Measurements from ENCODE around the gene PTGER4.
A peak's percentile ranks its signal among the peaks of the same experiment; 100 is the strongest.

Gene PTGER4

DNA sequence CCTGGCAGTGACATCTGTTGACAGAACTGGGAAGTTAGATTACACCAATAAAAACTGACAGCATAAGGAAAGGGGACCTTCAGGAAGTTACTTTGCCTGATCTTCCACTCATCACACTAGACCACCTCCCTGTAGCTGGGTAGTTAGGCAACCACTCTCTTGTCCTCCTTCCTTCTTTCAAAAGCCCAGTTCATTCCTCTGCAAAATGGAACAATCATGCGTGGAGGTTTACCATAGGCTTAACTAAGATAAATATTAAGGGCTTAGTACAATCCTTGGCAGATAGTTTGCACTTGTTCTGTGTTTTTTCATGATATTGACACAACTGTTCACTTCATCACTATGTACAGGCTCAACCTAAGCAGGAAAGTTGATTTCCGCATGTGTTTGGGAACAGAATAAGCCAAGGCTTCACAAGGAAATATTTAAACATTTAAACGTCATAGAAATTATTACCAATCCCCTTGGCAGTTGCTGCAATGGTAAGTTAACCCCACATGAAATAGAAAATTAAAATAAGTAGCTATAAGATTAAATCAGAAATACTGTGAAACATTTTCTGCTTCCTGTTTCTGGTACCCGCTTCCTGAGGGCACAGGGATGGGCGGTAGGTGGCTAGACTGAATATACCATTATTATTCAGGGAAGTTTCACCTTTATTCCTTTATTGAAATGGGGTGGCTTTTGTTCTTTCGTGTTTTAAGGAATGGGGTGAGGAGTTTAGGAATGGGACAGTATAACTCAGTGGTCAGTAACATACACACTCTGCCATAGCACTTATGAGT, 9.9 kb upstream of the PTGER4 start:
- no peak for DNase-seq (ENCODE audit: low spot score)

DNA sequence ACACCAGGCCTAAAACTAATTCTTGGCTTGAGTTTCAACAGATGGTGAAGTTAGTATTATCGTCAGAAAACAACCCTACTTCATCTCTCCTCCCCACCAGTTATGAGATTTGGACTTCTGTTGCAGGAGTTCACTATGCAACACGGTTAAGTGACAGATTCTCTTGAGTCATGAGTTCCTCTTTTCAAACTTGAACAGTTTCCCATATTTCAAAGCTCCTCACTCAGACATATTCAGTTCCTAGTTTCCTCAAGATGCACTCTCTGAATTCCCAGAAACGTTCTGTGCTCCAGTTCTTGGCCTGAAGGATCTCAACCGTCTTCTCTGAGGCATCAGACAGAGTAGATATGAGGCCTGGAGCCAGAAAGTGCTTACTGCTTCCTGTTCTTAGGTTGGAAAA, 7.3 kb upstream of the PTGER4 start:
- no peak for DNase-seq (ENCODE audit: low spot score)

DNA sequence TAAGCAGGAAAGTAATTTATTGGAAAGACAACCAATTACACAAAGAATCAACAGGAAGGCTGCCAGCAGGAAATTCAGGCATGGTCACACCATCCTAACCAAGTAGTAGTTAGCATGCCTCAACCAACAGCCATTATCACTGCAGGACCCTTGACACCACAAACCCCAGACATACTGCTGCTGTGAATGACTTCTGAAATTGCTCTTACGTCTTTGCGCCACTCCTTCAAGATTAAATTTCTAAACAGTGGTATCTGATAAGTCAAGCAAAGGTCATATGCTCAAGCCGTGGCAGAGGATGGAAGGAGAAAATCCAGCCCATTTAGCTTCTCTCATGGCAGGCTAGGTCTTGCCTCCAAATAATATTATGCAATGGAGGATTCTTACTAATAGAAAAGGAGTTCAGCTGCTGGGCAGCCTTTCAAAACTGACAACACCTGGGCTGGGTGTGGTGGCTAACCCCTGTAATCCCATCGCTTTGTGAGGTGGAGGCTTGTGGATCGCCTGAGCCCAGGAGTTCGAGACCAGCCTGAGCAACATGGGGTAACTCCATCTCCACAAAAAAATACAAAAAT, 5.0 kb upstream of the PTGER4 start:
- no peak for DNase-seq (ENCODE audit: low spot score)

DNA sequence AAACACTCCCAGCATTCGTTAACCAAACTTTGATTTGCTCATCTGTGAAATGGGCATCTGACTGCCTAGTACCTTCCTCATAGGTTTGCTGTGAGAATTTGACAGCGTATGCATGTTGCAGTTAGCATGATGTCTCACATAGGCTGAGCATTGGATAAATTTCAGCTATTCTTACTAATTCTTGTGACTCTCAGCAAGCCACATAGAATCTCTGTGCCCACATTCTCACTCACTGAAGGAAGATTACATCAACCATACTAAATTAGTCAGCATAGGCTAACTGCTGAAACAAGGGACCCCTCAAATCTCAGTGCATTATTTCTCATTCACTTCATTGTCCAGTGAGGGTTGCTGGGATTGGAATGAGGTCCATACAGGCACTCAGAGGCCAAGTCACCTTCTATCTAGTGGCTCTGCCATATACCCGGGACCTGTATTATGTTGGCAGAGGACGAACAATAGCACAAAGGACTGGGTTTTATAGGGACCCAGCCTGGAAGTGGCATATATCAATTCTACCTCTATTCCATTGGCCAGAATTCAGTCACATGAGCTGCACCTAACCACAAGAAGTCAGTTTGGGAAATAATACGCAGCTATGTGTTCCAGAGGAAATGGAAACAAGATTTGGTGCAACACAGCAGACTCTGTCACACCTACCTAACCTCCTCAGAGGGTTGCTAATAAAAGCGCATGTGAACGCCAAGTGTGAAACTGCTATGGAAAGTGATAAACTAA, 4.2 kb upstream of the PTGER4 start:
- no peak for DNase-seq (ENCODE audit: low spot score)

DNA sequence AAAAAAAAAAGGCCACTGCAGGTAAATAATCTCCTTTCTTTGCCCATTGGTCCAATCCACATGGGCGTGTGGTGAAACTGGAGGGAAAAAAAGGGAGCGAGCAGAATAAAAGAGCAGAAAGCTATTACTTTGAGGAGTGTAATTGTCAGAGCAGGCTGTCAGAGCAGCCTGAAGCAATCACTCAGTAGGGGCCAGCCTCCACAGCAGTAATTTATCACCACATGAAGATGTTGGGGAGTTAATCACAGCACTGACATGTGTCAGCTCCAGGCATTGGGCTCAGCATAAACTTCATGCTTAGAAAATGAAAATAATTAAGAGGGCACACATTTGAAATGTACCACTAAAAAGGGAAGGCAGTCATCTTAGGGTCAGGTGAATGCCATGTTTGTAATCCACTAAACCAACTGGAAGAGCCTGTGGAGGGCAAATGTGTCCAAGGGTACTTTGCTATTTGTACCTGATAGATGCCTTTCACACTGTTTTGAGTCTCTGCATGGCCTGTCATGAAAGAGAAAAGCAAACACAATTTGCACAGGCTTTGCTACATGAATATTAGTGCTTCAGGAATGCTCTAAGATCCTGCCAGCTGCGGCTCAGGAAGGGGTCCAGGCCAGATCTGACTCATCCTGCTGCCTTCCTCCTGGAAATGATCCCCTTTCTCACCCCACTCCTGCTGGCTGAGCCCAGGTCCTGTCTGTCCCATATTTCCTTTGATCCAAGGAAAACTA, 2.9 kb upstream of the PTGER4 start:
- peak; percentile 63 for DNase-seq (ENCODE audit: low spot score)

DNA sequence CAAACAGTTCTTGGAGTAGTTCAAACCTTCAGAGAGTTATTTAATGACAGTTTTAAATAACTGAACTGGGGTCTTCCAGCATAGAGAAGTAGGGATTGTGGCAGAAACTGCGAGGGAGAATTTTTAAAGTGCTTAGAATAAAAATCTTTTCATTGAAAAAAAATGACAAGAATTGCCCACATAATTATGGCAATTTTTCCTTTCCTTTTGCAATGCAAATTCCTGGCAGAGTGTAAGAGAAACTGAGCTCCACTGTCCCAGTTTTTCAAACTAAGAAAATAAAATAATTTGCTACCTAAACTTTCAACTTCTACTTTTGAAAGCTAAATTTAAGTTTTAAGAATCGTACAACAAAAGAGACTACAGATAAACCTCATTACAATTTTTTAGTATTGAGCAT, 2.3 kb upstream of the PTGER4 start:
- no peak for DNase-seq (ENCODE audit: low spot score)

DNA sequence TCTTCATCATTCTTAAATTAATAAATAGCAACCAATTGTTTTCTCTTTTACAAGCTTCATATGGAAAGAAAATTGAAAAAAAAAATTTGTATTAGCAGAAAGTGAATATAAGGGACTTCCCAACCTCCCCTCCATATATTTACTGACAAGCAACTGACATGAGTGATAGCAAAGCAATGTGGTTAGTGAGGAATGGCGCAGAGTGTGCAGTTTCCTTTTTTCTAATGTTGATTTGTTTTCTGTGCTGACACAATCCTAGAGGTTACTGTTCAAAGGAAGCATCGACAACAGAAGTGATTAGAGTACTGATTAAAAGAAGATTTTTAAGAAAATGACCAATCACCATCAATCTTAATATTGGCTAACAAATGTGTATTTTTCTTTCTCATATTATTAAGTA, 1.7 kb upstream of the PTGER4 start:
- DNase-seq (ENCODE audit: low spot score), result no peak

DNA sequence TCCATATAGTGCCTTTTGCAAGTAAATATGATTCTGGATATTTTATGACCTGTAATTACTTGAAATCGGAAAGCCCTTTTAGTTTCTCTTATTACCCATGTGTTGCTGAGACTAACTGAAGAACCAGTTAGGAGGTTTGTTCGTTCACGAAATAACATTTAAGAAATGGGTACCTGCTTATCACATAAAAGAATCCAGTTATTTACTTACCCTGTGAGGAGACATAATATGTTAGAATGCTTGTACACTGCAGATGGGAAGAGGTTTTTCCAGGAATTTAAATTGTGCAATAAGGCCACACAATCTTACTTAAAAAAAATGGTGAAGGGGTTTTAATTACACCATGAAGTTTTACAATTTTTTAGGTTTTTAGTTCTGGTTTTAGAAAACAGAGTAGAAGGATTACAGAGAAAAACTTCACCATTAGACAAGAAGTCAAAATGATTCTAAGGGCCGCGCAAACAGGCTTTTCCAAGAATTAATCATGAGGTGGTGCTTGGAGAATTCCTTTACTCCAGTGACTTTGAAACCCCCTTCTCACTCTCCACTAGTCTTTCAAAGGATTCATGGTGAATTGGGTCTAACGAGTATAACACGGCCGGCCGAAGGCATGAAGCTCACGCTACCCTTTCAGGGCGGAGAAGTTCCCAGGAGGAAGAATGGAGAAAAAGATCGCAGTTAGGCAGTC, 1.1 kb upstream of the PTGER4 start:
- no peak for DNase-seq (ENCODE audit: low spot score)

DNA sequence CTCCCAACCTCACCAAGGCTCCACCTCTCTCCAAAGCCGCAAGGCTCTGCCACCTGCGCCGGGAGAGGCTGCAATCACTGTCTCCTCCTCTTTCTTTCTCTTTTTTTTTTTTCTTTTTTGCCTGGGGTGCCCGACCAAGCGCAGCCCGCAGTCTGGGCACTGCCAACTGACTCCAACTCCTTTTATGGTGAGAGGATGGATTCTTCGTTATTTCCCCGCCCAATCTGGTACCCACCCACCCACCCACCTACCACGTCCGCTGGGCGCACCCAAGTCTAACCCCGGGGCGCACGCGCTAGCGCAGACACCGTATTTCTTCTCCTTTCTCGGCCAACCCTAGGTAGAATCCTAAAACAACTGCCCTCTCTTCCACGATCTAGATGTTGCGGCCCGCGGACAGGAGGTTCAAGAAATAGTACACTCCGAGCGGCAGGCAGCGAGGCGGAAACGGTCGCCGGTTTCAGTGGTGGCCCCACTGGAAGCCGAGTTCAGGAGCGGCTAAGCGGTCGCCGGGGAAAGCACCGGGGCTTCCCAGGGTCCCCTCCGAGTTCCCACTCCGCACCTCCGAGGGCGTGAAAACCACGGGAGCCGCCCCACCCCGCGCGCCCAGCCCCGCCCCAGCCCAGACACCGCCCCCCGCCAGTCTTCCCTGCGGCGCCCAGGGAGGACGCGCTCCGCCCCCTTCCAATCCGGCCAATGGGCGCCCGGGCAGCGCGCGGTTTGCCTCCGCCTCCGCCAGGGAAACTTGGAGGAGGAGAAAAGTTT, 385 bp upstream of the PTGER4 start:
- DNase-seq (ENCODE audit: low spot score), result peak; percentile 96

DNA sequence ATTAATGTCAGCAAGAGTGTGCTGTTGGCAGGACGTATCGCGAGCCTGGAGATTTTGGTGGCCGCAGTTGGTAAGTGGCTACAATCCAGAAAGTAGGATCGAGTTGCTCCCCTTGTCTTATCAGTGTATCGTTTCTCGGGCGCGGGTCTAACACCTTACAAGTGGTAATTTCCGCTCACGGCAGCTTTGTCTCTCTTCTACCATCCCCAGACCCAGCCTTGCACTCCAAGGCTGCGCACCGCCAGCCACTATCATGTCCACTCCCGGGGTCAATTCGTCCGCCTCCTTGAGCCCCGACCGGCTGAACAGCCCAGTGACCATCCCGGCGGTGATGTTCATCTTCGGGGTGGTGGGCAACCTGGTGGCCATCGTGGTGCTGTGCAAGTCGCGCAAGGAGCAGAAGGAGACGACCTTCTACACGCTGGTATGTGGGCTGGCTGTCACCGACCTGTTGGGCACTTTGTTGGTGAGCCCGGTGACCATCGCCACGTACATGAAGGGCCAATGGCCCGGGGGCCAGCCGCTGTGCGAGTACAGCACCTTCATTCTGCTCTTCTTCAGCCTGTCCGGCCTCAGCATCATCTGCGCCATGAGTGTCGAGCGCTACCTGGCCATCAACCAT, 1.1 kb downstream of the PTGER4 start:
- peak; percentile 42 for DNase-seq (ENCODE audit: low spot score)

DNA sequence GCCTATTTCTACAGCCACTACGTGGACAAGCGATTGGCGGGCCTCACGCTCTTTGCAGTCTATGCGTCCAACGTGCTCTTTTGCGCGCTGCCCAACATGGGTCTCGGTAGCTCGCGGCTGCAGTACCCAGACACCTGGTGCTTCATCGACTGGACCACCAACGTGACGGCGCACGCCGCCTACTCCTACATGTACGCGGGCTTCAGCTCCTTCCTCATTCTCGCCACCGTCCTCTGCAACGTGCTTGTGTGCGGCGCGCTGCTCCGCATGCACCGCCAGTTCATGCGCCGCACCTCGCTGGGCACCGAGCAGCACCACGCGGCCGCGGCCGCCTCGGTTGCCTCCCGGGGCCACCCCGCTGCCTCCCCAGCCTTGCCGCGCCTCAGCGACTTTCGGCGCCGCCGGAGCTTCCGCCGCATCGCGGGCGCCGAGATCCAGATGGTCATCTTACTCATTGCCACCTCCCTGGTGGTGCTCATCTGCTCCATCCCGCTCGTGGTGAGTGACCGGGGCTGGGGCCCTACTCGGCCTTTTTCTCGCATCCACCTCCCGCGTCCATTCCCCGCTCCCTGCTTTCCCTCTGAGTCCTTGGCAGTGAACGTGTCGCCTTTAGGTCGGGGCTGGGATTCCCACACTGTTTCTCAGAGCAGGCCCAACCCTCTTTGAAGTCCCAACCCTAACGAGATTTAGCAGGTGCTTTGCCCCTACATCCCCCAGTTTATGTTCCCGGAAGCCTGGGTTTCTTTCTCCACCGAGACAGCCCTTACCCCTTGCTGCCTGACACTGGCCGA, 1.8 kb downstream of the PTGER4 start:
- no peak for DNase-seq (ENCODE audit: low spot score)

DNA sequence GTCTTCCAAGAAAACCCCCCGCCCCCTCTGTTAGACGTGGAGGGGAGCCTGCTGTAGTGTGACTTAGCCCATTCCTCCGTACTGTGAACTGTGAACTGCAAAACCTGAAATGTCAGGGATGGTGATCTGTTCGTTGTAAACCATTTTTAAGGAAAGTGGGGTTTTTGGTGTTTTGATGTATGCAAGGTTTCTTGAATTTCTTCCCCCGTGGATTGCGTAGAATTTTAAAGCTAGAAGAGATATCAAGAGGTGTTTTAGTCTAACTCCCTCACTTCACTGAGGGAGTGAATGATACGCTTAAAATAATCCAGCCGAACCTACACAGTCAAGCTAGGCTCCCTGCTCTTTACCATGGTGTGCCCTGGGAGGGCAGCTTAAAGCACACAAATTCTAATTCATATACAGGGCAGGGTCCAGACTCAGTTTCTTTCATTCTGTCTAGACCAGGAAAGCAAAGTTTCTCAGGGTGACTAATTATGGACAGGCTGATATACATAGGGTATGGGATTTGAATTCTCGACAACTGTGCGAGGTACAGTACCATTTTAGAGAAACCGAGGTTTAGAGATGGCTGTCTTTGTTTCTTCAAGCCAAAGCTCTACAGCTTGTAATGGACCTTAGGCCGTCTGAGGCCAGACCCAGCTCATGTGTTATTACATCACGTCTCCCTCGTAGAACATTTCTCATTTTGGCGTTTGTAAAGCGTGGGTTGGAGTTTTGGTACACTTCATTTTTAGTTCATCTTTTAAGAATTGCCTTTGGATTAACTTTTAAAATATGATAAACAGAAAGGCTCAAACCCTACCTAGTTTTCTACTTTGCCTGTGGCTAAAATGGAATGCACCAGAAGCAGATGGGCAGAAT, 2.7 kb downstream of the PTGER4 start:
- DNase-seq (ENCODE audit: low spot score), result no peak

DNA sequence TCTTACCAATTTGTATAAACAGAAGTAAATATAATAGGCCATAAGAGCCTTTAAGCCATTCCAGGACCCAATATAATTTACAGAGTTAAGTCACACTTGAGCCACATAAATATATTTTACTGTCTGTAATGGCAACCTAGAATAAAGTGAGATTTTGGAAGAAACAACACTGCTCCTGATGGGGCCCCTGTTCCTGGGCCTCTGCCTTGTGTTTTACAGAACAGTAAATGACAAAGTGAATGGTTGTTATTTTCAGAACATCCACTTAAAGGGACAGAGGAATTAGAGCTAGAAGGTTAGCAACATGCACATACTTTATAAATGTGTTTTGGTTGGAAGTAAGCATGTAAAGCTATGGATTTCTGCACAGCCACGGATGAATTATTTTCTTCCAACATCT, 3.6 kb downstream of the PTGER4 start:
- DNase-seq (ENCODE audit: low spot score), result no peak

DNA sequence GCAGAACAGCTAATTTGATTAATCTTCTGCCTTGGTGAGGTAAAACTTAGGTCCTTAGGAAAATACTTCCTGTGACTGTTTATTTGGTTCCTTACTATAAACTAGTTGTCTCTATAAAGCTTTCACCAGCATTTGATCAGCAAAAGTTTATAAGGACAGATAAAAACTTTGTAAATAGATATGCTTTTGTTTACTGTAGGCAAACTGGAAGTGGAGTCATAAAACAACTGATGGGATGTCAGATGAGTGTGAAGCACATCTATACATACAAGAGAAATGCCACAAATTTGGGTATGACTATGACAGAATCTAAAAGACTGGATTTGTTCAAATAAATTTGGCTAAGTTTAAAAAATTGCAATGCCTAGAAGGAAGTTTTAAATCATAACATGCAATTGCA, 5.5 kb downstream of the PTGER4 start:
- DNase-seq (ENCODE audit: low spot score), result no peak

DNA sequence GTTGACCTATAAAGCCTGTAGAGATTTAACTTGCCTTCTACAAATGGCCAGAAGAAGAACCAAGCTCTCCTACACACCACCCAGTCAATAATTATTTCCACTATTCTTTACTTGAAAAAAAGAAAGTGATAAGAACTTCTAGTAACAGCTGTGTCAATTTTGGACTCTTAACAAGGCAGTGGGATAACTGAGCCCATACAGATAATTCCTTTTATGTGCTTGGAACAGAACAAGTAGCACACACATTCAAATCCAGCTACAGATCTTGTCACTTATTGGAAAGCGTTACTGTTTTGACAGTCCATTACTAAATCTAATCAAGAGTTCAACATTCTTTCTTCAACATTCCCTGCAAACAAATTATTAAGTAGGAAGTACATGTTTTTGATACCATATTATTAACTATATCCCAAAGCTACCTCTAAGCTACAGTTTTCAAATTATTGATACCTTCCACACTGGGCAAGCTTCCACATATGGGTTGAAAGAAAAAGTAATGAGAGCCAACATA, 6.3 kb downstream of the PTGER4 start:
- no peak for DNase-seq (ENCODE audit: low spot score)

DNA sequence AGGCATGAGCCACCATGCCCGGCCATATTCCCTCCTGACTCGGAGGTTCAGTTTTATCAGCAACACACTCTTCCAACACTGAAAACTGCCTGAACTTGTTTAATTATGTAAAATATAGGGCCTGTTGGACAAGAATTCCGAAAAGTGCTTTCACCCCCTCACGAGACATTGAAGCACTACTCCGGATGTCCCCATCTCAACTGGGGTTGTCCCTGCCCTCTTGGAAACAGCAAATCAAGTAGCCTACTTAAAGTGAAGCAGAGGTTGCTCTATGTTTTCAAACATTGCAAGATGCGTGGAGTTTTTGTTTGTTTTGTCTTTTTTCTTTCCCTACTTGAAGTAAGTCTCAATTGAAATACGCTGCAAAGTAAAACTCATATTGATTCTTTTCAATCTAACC, 7.6 kb downstream of the PTGER4 start:
- DNase-seq (ENCODE audit: low spot score), result no peak

DNA sequence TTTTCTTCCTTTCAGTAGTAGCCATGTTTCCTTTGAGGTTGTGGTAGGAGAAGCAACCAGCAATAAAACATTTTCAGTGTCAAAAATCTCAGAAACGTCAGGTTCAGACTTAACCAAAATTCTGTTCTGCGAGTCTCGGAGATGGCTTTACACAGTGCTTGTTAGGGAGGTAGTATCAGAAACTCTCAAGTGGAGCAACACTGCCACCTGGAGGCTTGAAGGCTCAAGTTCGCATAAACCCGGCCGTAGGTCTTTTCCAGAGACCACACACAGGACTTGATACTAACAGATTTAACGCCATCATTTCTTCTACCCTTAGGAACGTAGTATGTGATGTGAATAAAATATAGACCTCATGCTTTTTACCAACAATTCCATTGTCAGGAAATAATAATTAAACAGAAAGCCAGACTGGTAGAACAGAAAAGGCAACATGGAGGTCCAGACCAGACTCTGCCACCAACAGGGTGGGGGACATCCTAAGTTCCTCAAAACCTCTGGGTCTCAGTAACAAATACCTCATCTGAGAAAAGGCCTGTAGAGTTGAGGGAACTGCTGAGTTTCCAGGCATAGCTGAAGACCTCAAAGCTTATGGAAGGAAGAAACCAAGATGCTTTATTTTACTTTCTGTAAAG, 8.5 kb downstream of the PTGER4 start:
- peak; percentile 70 for DNase-seq (ENCODE audit: low spot score)

DNA sequence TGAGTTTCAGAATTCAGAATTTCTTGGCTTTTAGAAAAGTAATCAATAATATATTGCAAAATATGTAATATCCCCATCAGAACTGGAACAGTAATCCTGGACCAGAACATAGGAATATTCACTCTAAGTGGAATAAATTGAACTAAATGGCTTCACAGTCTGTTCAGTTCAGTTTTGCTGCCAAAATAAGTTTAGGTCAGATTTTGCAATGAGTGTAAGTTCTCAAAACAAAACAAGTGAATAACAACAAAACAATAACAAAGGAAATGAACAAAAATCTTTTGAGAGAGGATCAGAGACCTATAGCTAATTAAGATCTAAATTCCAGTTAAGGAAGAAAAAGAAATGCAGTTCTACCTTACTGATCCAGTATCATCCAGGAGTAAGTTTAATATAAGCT, 9.3 kb downstream of the PTGER4 start:
- DNase-seq (ENCODE audit: low spot score), result no peak

All from AG08396 (cell line).